ENCODE results near the gene OLFML2A.

- TF ChIP-seq POLR2A (IDR thresholded peaks at IDR 0.05) (no peak), CTCF (IDR thresholded peaks at IDR 0.05) (no peak)
Measured at GRCh38 chr9:124766815-124767554, 9.9 kb upstream of the OLFML2A start.

All from sigmoid colon (tissue), 3 donors.